Heart left ventricle (tissue), 16 donors: ENCODE data around the gene FGD3. TPM values are rescaled to one million over a fixed set of nuclear protein-coding genes. Genes with fewer than 3 reads are reported as not detected.

ENCODE experiments used
- ATAC-seq, 4 donors: fragments of 200-7000 bp; cut with Tn5 transposase; one replicate each; pipeline ENCODE4 v1.9.1; 2020 to 2022; ENCODE audit warnings: moderate library complexity in 4 of 4, mild to moderate bottlenecking in 3 of 4, moderate number of reproducible peaks in 1 of 4
- DNase-seq, 5 donors: peaks; one replicate each; pipeline ENCODE4 v3.0.0-alpha.2; 2020
- H3K27ac ChIP-seq, 12 donors: fragments of 200-600 bp; sonication (generic) in 4 of 12; one replicate each; pipeline versions ENCODE4 v1.5.0 to v1.8.0; 2016 to 2022; ENCODE audit warnings: mild to moderate bottlenecking in 2 of 12
- H3K27me3 ChIP-seq, 9 donors: fragments of 200-600 bp; sonication (generic) in 2 of 9; one replicate each; pipeline versions ENCODE4 v1.5.1 to v1.8.0; 2016 to 2022; ENCODE audit warnings: mild to moderate bottlenecking in 3 of 9
- H3K36me3 ChIP-seq, 9 donors: fragments of 200-600 bp; sonication (generic) in 2 of 9; one replicate each; pipeline versions ENCODE4 v1.5.0 to v1.8.0; 2018 to 2022; ENCODE audit warnings: mild to moderate bottlenecking in 2 of 9
- H3K4me1 ChIP-seq, 12 donors: fragments of 200-600 bp; sonication (generic) in 4 of 12; one replicate each; pipeline versions ENCODE4 v1.5.0 to v1.8.0; 2016 to 2022; ENCODE audit warnings: mild to moderate bottlenecking in 3 of 12
- H3K4me3 ChIP-seq, 12 donors: fragments of 200-600 bp; sonication (generic) in 4 of 12; one replicate each; pipeline versions ENCODE4 v1.5.0 to v1.8.0; 2017 to 2022; ENCODE audit warnings: mild to moderate bottlenecking in 9 of 12, moderate library complexity in 4 of 12
- H3K9me3 ChIP-seq, 12 donors: fragments of 200-600 bp; sonication (generic) in 4 of 12; one replicate each; pipeline versions ENCODE4 v1.5.0 to v1.8.0; 2016 to 2022; ENCODE audit warnings: mild to moderate bottlenecking in 1 of 12
- POLR2A ChIP-seq, 2 donors: fragments of 450-650 bp; IDR thresholded peaks; one replicate each; pipeline ENCODE4 v1.6.1; 2017; ENCODE audit warnings: antibody characterized with exemption in 2 of 2, mild to moderate bottlenecking in 2 of 2, moderate library complexity in 2 of 2
- WGBS, 4 donors: extraction: QIAGEN DNeasy Blood & Tissue Kit in 2 of 4; methylation state at CpG; one replicate each; pipeline versions ENCODE4 v1.1.5 to v1.1.7; 2013 to 2018; 5-methylcytosine and 5-hydroxymethylcytosine counted together
- intact Hi-C, 10 donors: fragments of 100-400 bp; cut with DNase I; formaldehyde crosslinking; loops; one replicate each; pipeline versions ENCODE4 v1.11.1 to v1.14.2; 2022
- polyA plus RNA-seq, 2 donors: library from polyadenylated mRNA; stranded (reverse); fragments of 200-250 nt; gene quantifications; one replicate each; pipeline ENCODE4 v1.2.3, GENCODE V29; 2013
- total RNA-seq, 9 donors: library from RNA; depleted of rRNA in 2 of 9; stranded (reverse); fragments of >200 nt in 2 of 9; fragmentation: NEBNext Ultra II Directional in 3 of 9; extraction: Animal tissue kit (Norgen Biotek cat#: 25700) in 3 of 9; gene quantifications; one replicate each; pipeline versions ENCODE4 v1.1.0 to v1.2.4, GENCODE V29; 2016 to 2023
- TF ChIP-seq, protein P1 (sequence below), 12 donors: fragments of 200-600 bp; sonication (generic) in 4 of 12; IDR thresholded peaks; one replicate each; pipeline versions ENCODE4 v1.5.0 to v1.8.0; 2018 to 2022; ENCODE audit warnings: antibody characterized with exemption in 12 of 12, mild to moderate bottlenecking in 5 of 12
- donor health status: ischemic (EF 13 %, LVEDD 7.1; RV severe dilation, severe dysfunction).
- donor health status: healthy with polysubstance abuse.
- donor health status: DM: no; HTN: yes; CAD: no.
- donor health status: DM: no; HTN: no; CAD: no.
- donor health status: ischemic (EF 25% LVEDD 6.9; RV normal size, moderate dysfunction).
- donor health status: ischemic (EF 25% LVEDD 5.7; RV mildly dilated, moderate dysfunction).
- donor health status: healthy.
- donor health status: DM: yes; HTN: yes; CAD: no.
- donor health status: ischemic (EF 35%, LVEDD 5.7; RV mildly dilated, moderate dysfunction).
- donor health status: nonischemic (EF 11% LVEDD 7.7; RV severe dilation, severe dysfunction).
- donor health status: DM: yes; HTN: yes; CAD: no.
- donor health status: PGD.
- donor health status: ischemic (EF 29% LVEDD 5.4; RV normal size, mild dysfunction).
- donor health status: nonischemic (EF 23%, LVEDD 6.1; RV moderate dilation, normal function).

Gene FGD3
- total and polyA plus RNA-seq, 11 donors, result 1.2 to 11.2 (median 1.8) TPM

DNA sequence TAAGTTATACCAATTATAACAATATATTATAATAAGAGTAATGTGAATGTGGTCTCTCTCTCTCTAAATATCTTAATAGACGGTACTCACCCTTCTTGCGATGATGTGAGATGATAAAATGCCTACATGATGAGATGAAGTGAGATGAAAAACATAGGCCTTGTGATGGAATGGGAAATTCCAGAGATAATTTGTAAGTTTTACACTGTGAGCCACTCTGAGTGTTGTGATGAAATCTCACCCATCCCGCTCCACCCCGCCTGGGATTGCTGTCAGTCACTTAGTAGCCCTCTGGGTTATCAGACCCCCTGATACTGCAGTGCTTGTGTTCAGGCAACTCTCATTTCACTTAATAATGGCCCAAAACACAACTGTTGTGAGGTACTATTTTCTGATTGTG, 121.6 kb downstream of the FGD3 start:
- intact Hi-C loops, result no loop called here
- WGBS, 4 donors, result 82 to 91% (median 89%) methylated on average over 4 of the region's 4 CpGs
- DNase-seq, result no peak

DNA sequence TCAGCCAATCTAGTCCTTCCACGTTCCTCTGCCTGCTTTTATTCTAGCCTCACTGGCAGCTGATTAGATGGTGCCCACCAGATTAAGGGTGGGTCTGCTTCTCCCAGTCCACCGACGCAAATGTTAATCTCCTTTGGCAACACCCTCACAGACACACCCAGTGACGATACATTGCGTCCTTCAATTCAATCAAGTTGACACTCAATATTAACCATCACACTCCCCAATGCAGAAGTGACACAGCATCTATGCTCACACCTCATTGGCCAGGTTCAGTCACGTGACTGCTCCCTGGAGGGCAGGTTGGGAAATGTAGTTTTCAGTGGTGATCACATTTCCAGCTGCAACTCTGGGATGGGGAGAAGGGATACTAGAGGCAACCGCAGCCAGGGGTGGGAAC, 124.1 kb downstream of the FGD3 start:
- Histone ChIP-seq H3K27ac (peak overlapping the region in 1 of 12 donors; percentile 47), H3K36me3 (no peaks in the 10 kb centered on the region), H3K9me3 (peaks cover 0 to 4% (median 0%) of the 10 kb centered on the region in 12 donors), H3K27me3 (no peaks in the 10 kb centered on the region), H3K4me1 (peaks cover 0 to 12% (median 2%) of the 10 kb centered on the region in 12 donors), H3K4me3 (no peak overlapping the region)
- 78 to 84% (median 81%) methylated on average over 7 of the region's 7 CpGs for WGBS, 4 donors
- TF ChIP-seq, protein P1, sequence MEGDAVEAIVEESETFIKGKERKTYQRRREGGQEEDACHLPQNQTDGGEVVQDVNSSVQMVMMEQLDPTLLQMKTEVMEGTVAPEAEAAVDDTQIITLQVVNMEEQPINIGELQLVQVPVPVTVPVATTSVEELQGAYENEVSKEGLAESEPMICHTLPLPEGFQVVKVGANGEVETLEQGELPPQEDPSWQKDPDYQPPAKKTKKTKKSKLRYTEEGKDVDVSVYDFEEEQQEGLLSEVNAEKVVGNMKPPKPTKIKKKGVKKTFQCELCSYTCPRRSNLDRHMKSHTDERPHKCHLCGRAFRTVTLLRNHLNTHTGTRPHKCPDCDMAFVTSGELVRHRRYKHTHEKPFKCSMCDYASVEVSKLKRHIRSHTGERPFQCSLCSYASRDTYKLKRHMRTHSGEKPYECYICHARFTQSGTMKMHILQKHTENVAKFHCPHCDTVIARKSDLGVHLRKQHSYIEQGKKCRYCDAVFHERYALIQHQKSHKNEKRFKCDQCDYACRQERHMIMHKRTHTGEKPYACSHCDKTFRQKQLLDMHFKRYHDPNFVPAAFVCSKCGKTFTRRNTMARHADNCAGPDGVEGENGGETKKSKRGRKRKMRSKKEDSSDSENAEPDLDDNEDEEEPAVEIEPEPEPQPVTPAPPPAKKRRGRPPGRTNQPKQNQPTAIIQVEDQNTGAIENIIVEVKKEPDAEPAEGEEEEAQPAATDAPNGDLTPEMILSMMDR (IDR thresholded peaks at IDR 0.05), result no peak
- no peak for TF ChIP-seq POLR2A (IDR thresholded peaks at IDR 0.05)
- DNase-seq (no peak), ATAC-seq (peak in 3 of 4 donors; percentile 40 to 58 (median 44))
- intact Hi-C loops, result no loop called here

More for the DNA sequence above, 121.6 kb downstream of the FGD3 start:
- Histone ChIP-seq H3K36me3 (no peaks in the 10 kb centered on the region), H3K9me3 (peaks cover 0 to 4% (median 0%) of the 10 kb centered on the region in 12 donors), H3K27ac (no peak overlapping the region), H3K4me3 (no peak overlapping the region), H3K4me1 (peaks cover 0 to 28% (median 2%) of the 10 kb centered on the region in 12 donors), H3K27me3 (no peaks in the 10 kb centered on the region)
- ATAC-seq, result no peak
- TF ChIP-seq, protein P1 (IDR thresholded peaks at IDR 0.05), result no peak
- no peak for TF ChIP-seq POLR2A (IDR thresholded peaks at IDR 0.05)

DNA sequence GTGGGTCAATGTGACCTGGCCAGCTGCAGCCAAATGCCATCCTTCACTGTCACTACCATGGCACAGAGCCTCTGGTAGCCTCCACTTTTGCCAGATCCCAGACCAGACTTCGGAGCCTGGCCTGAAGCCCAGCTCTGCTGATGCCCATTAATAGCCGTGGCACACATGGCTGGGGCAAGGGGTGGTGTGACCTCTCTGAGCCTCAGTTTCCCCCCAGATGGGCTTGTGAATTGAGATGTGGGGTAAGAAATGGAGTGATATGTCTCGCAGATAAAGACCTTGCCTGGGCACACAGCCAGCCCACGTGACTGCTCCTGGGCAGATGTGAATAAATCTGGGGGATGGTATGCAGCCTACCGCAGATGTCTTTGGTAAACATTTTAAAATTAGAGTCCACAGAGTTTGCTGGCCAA, 125.1 kb downstream of the FGD3 start:
- H3K27ac ChIP-seq, result peak overlapping the region in 1 of 12 donors; percentile 47
- no peak for TF ChIP-seq POLR2A (IDR thresholded peaks at IDR 0.05)
- TF ChIP-seq, protein P1 (IDR thresholded peaks at IDR 0.05), result no peak
- H3K9me3 ChIP-seq, result peaks cover 0 to 4% (median 0%) of the 10 kb centered on the region in 12 donors
- H3K27me3 ChIP-seq, result no peaks in the 10 kb centered on the region
- peaks cover 0 to 12% (median 2%) of the 10 kb centered on the region in 12 donors for H3K4me1 ChIP-seq
- DNase-seq (peak in 3 of 5 donors; percentile 38 to 71 (median 44)), ATAC-seq (peak; percentile 63 to 84 (median 73))
- 24 to 41% (median 32%) methylated on average over 5 of the region's 5 CpGs for WGBS, 4 donors
- intact Hi-C loops, result no loop called here
- H3K4me3 ChIP-seq, result no peak overlapping the region
- no peaks in the 10 kb centered on the region for H3K36me3 ChIP-seq

DNA sequence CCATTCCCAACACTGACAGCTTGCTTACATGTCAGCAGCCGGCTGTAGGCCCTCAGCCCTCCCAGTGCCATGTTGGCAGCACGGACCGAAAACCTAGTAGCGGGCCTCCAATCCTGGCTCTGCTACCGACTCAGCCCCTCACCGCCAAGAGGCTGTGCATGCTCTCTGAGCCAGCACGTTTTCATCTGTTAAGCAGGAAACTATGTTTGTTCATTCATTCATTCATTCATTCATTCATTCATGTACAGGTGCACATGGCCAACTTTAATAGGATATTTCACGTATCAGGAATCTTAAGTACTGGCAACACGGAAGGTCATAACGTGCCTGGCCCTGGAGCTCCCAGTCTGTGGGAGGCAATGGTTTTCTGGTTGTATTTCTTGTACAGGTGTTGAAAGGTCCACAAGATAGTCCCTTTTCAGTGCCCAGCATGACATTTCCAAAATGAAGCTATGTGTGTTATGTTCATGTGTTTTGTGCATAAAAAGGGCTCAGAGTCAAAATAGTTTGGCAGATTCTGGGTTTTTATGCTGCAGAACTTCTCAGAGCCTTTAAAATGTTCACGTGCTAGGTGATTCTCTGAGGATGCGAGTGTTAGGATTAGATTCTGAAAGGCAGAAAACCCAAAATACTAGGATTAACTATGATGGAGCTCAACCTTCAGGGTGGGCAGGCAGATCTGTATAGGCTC, 128.9 kb downstream of the FGD3 start:
- Histone ChIP-seq H3K27me3 (no peaks in the 10 kb centered on the region), H3K27ac (no peak overlapping the region), H3K4me1 (peaks cover 0 to 12% (median 2%) of the 10 kb centered on the region in 12 donors), H3K9me3 (no peaks in the 10 kb centered on the region), H3K36me3 (no peaks in the 10 kb centered on the region), H3K4me3 (no peak overlapping the region)
- intact Hi-C loops, result no loop called here
- TF ChIP-seq POLR2A (IDR thresholded peaks at IDR 0.05), result no peak
- TF ChIP-seq, protein P1 (IDR thresholded peaks at IDR 0.05), result no peak
- 90 to 95% (median 92%) methylated on average over 11 to 12 of the region's 12 CpGs for WGBS, 4 donors
- ATAC-seq, result no peak
- no peak for DNase-seq
